Esophagus squamous epithelium (tissue), 4 donors: ENCODE results near the gene ASPM.

ENCODE experiments used
- CTCF ChIP-seq, 6 experiments: fragments of 450-650 bp in 4 of 6; fragments of 200-600 bp in 2 of 6; sonication (generic) in 2 of 6; IDR thresholded peaks; one replicate each; pipeline ENCODE4 v1.5.1; 2016 to 2019; ENCODE audit warnings: antibody characterized with exemption in 6 of 6, mild to moderate bottlenecking in 4 of 6, moderate library complexity in 4 of 6
- POLR2A ChIP-seq, 4 donors: fragments of 450-650 bp; IDR thresholded peaks; one replicate each; pipeline ENCODE4 v1.6.1; 2017; ENCODE audit warnings: antibody characterized with exemption in 4 of 4, mild to moderate bottlenecking in 4 of 4, moderate library complexity in 3 of 4

GRCh38 chr1:197116156-197116555 is 30.3 kb downstream of the ASPM start:
- TF ChIP-seq CTCF (IDR thresholded peaks at IDR 0.05) (no peak), POLR2A (IDR thresholded peaks at IDR 0.05) (no peak)
